ENCODE measurements around the gene TGFBR2.

Gene TGFBR2

DNA sequence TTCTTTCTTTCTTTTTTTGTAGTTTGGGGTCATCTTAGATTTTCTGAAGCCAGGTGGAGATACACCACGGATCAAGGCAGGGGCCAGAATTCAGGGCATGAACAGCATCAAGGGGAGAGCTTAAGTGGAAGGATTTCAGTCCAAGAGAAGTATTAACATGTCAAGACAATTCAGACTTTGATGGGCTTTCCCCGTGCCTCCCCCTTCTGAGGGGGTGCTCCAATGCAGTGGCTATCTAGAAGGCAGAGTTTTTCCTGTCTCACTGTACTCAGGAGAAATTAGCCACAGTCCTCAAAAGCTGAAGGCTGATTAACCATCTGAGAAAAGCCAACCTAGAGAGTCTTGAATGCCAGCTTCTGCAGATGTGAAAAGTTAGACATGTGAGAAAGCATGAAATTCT, 127.3 kb downstream of the TGFBR2 start:
- 79% methylated on average over 2 of the region's 2 CpGs for WGBS
- H3K9me3 ChIP-seq (ENCODE audit: insufficient read depth, low read depth, low read length), result no peaks in the 10 kb centered on the region
- H3K4me1 ChIP-seq (ENCODE audit: insufficient read depth, low read length), result no peaks in the 10 kb centered on the region
- no peaks in the 10 kb centered on the region for H3K36me3 ChIP-seq (ENCODE audit: insufficient read depth, low read length)
- H3K4me3 ChIP-seq (ENCODE audit: low read length), result no peak overlapping the region
- no peaks in the 10 kb centered on the region for H3K27me3 ChIP-seq (ENCODE audit: insufficient read depth, low read length)
- no peak overlapping the region for H3K27ac ChIP-seq (ENCODE audit: low read depth, low read length)
- H3K9ac ChIP-seq (ENCODE audit: low read depth, low read length), result no peak overlapping the region

DNA sequence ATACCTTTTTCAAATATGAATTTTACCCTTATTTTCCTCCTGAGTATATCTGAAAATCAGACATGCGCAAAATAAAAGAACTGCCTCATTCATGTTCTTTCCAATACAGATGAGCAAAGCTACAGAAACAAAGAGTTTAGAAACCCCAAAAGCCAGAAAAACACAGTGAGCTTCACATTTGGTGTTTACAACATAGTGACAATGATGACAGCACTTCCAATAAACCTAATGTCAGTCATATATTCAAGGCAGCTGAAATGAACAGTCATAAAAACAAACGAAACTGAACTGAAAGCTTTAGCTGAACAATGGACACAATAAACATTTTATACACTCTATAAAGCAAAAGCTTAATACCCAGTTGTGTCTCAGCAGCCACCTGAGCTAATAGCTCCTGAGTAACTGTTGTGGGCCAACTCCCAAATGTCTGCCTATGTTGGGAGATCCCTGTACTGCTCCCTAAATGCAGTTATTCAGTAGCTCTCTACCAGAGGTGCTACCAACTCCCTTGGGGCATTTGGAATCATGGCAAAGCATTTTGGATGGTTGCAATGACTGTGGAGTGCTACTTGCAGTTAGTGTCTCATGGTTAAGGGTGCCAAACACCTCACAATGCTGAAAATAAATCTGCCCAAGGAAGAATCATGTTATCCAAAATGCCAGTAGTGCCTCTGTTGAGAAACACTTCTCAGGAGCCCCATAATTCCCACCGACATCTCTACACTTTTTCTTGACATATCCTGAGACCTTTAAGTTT, 131.5 kb downstream of the TGFBR2 start:
- WGBS, result 88% methylated on average over 3 of the region's 3 CpGs
- H3K4me3 ChIP-seq (ENCODE audit: low read length), result no peak overlapping the region
- no peak overlapping the region for H3K9ac ChIP-seq (ENCODE audit: low read depth, low read length)
- H3K27me3 ChIP-seq (ENCODE audit: insufficient read depth, low read length), result no peaks in the 10 kb centered on the region
- no peak overlapping the region for H3K27ac ChIP-seq (ENCODE audit: low read depth, low read length)
- peaks cover 1% of the 10 kb centered on the region for H3K4me1 ChIP-seq (ENCODE audit: insufficient read depth, low read length)
- no peaks in the 10 kb centered on the region for H3K9me3 ChIP-seq (ENCODE audit: insufficient read depth, low read depth, low read length)
- H3K36me3 ChIP-seq (ENCODE audit: insufficient read depth, low read length), result no peaks in the 10 kb centered on the region

DNA sequence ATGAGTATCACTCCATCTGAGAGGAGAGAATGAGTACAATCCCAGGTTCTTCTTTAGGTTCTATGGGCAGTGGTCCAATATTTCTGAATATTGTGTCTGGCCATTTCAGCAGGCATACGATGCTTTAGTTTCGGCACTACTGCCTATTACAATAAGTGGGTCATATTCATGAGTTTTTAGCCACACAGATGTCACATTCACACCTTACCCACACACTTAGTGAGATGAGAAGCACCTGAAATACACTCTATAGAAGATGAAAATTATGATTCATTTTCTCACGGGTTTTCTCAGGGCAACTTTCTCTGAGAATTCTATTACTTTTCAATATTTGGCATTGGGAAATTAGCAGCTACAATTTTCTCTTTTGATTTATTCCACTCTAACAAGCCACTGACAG, 132.2 kb downstream of the TGFBR2 start:
- no peaks in the 10 kb centered on the region for H3K27me3 ChIP-seq (ENCODE audit: insufficient read depth, low read length)
- peaks cover 8% of the 10 kb centered on the region for H3K4me1 ChIP-seq (ENCODE audit: insufficient read depth, low read length)
- no peak overlapping the region for H3K27ac ChIP-seq (ENCODE audit: low read depth, low read length)
- no peak overlapping the region for H3K9ac ChIP-seq (ENCODE audit: low read depth, low read length)
- H3K4me3 ChIP-seq (ENCODE audit: low read length), result no peak overlapping the region
- no peaks in the 10 kb centered on the region for H3K36me3 ChIP-seq (ENCODE audit: insufficient read depth, low read length)
- H3K9me3 ChIP-seq (ENCODE audit: insufficient read depth, low read depth, low read length), result no peaks in the 10 kb centered on the region
- WGBS, result 100% methylated on average over 2 of the region's 3 CpGs

DNA sequence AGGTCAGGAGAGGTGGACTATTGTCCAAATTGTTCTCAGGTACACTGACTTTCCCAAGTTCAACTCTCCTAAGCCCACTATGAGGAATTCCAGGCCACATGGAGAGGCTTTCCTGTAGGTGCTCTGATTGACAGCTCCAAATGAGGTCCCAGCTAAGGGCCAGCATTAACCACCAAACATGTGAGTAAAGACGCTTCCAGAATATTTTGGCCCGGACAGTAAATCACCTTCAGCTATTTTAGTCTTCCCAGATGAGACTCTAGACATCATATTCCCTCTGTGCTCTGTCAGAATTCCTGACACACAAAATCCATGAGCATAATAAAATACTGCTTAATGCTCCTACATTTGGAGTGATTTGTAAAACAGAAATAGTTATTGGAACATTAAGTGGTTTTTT, 135.5 kb downstream of the TGFBR2 start:
- Histone ChIP-seq H3K4me1 (ENCODE audit: insufficient read depth, low read length) (peaks cover 12% of the 10 kb centered on the region), H3K4me3 (ENCODE audit: low read length) (no peak overlapping the region), H3K27ac (ENCODE audit: low read depth, low read length) (no peak overlapping the region), H3K9ac (ENCODE audit: low read depth, low read length) (no peak overlapping the region), H3K27me3 (ENCODE audit: insufficient read depth, low read length) (no peaks in the 10 kb centered on the region), H3K36me3 (ENCODE audit: insufficient read depth, low read length) (no peaks in the 10 kb centered on the region), H3K9me3 (ENCODE audit: insufficient read depth, low read depth, low read length) (no peaks in the 10 kb centered on the region)
- 98% methylated on average over 2 of the region's 2 CpGs for WGBS

DNA sequence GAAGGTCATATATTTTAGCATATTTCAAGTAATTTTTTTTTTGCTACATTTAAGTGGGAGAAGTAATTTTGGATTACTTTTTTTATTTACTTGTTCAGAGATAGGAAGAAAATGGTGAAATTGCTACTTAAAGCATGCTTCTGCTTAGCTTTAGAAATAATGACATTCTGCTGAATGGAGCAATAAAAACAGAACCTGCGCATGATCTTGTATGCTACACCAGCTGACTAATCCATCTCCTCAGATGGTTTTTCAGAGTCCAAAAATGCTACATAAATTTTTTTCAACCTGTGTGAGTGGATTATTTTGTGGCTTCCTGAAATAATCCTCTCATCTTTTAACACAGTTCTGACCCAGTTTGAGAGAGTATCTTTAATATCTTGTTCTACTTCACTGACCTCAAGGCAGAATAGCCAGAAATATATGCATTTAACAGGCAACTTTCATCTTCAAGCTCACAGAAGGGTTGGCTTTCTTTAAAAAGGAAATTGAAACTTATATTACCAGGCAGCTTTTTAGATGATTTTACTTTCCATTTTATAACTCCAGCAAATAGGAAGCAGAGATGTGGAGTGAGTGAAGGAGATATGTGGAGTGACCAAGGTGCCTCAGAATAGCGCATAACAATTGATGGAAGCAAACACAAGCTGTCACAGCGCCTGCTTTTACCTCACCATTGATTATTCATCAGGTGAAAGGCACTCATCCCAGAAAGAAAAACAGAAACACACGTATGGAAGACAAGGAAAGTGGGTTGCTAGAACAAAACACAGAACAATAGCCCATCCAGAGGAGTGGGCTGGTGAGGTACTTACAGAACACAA, 136.6 kb downstream of the TGFBR2 start:
- H3K4me1 ChIP-seq (ENCODE audit: insufficient read depth, low read length), result peaks cover 16% of the 10 kb centered on the region
- no peak overlapping the region for H3K27ac ChIP-seq (ENCODE audit: low read depth, low read length)
- 56% methylated on average over 4 of the region's 4 CpGs for WGBS
- H3K36me3 ChIP-seq (ENCODE audit: insufficient read depth, low read length), result no peaks in the 10 kb centered on the region
- H3K9me3 ChIP-seq (ENCODE audit: insufficient read depth, low read depth, low read length), result no peaks in the 10 kb centered on the region
- no peak overlapping the region for H3K9ac ChIP-seq (ENCODE audit: low read depth, low read length)
- H3K27me3 ChIP-seq (ENCODE audit: insufficient read depth, low read length), result no peaks in the 10 kb centered on the region
- no peak overlapping the region for H3K4me3 ChIP-seq (ENCODE audit: low read length)
